Smooth muscle cell (in vitro differentiated cells): ENCODE measurements around the gene CFAP299. TPM values are rescaled to one million over a fixed set of nuclear protein-coding genes. Genes with fewer than 3 reads are reported as not detected.

Source experiments
- DNase-seq: peaks from one replicate; lab custom pipeline; 2025; ENCODE audit not compliant: unreplicated experiment; lab: John Stamatoyannopoulos, UW
- H2AFZ ChIP-seq: fragments of 200-600 bp; sonication (generic); 2 replicates; pipeline ENCODE4 v1.6.0; 2016; ENCODE audit warnings: antibody characterized with exemption, low read depth, mild to moderate bottlenecking
- H3F3A ChIP-seq: fragments of 200-600 bp; sonication (generic); 2 replicates; pipeline ENCODE4 v1.6.0; 2017; ENCODE audit warnings: antibody characterized with exemption, low read depth
- H3K27ac ChIP-seq: fragments of 200-600 bp; sonication (generic); 2 replicates; pipeline ENCODE4 v1.5.1; 2016; ENCODE audit warnings: low read depth, mild to moderate bottlenecking
- H3K27me3 ChIP-seq: fragments of 200-600 bp; sonication (generic); 2 replicates; pipeline ENCODE4 v1.6.1; 2016; ENCODE audit warnings: low read depth, mild to moderate bottlenecking
- H3K36me3 ChIP-seq: fragments of 200-600 bp; sonication (generic); 2 replicates; pipeline ENCODE4 v1.5.1; 2016; ENCODE audit warnings: low read depth
- H3K4me1 ChIP-seq: fragments of 200-600 bp; sonication (generic); 2 replicates; pipeline ENCODE4 v1.5.1; 2016; ENCODE audit warnings: low read depth
- H3K4me2 ChIP-seq: fragments of 200-600 bp; sonication (generic); 2 replicates; pipeline ENCODE4 v1.6.0; 2016; ENCODE audit warnings: mild to moderate bottlenecking
- H3K4me3 ChIP-seq: fragments of 200-600 bp; sonication (generic); 2 replicates; pipeline ENCODE4 v1.5.1; 2016; ENCODE audit warnings: mild to moderate bottlenecking
- H3K79me2 ChIP-seq: fragments of 200-600 bp; sonication (generic); 2 replicates; pipeline ENCODE4 v1.6.0; 2016; ENCODE audit warnings: low read depth, mild to moderate bottlenecking
- H3K9ac ChIP-seq: fragments of 200-600 bp; sonication (generic); 2 replicates; pipeline ENCODE4 v1.6.0; 2016; ENCODE audit warnings: low read depth
- H3K9me3 ChIP-seq: fragments of 200-600 bp; sonication (generic); replicated peaks from 2 replicates; pipeline ENCODE4 v1.5.1; 2016; ENCODE audit warnings: low read depth
- H4K20me1 ChIP-seq: fragments of 200-600 bp; sonication (generic); 2 replicates; pipeline ENCODE4 v1.6.0; 2016; ENCODE audit warnings: low read depth
- WGBS: methylation state at CpG from one replicate; pipeline ENCODE4 v1.1.7; 2016; ENCODE audit warnings: low lambda C conversion rate; 5-methylcytosine and 5-hydroxymethylcytosine counted together
- polyA plus RNA-seq: library from polyadenylated mRNA; unstranded; fragments of >200 nt; fragmentation: Nextera tagmentation; extraction: Ambion mirVana; gene quantifications from 2 replicates; pipeline ENCODE4 v1.2.1, GENCODE V29; 2016
- total RNA-seq: library from RNA; depleted of rRNA; stranded (reverse); fragments of >200 nt; gene quantifications from 2 replicates; pipeline ENCODE4 v1.2.3, GENCODE V29; 2014
- TF ChIP-seq, protein P1 (sequence below): fragments of 200-600 bp; sonication (generic); IDR thresholded peaks from 2 replicates; pipeline ENCODE4 v1.5.1; 2017; ENCODE audit warnings: borderline replicate concordance, mild to moderate bottlenecking, antibody characterized with exemption; ENCODE audit not compliant: insufficient read depth, poor library complexity, severe bottlenecking

The CFAP299 gene
- total and polyA plus RNA-seq, 2 experiments from 2014 or later = not detected

DNA sequence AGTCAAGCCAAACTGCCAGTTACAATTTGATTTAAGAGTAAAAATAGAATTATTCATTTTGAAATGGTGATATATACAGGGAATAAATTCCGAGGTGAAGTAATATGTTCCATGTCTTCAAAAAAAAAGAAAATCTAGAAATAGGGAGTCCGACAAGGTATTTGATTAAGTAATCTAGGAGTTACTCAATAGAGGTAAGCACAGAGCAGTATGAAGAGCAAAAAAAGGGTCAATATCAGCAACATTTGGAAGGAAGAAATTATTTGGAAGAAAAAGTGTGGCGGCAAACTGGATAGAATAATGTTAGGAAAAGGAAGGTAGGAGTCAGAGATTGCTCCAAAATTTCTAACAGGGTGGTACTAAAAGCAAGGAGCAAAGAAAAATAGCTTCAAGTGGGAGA lies 581.2 kb downstream of the CFAP299 start:
- no peak overlapping the region for H3K27ac ChIP-seq
- H3K9me3 ChIP-seq = no peaks in the 10 kb centered on the region
- H2AFZ ChIP-seq = no peak overlapping the region
- WGBS = 90% methylated on average over 3 of the region's 3 CpGs
- H3K4me1 ChIP-seq = no peaks in the 10 kb centered on the region
- H3F3A ChIP-seq = no peaks in the 10 kb centered on the region
- no peak overlapping the region for H3K9ac ChIP-seq
- H3K36me3 ChIP-seq = no peaks in the 10 kb centered on the region
- H3K27me3 ChIP-seq = no peaks in the 10 kb centered on the region
- no peaks in the 10 kb centered on the region for H3K79me2 ChIP-seq
- TF ChIP-seq, protein P1, sequence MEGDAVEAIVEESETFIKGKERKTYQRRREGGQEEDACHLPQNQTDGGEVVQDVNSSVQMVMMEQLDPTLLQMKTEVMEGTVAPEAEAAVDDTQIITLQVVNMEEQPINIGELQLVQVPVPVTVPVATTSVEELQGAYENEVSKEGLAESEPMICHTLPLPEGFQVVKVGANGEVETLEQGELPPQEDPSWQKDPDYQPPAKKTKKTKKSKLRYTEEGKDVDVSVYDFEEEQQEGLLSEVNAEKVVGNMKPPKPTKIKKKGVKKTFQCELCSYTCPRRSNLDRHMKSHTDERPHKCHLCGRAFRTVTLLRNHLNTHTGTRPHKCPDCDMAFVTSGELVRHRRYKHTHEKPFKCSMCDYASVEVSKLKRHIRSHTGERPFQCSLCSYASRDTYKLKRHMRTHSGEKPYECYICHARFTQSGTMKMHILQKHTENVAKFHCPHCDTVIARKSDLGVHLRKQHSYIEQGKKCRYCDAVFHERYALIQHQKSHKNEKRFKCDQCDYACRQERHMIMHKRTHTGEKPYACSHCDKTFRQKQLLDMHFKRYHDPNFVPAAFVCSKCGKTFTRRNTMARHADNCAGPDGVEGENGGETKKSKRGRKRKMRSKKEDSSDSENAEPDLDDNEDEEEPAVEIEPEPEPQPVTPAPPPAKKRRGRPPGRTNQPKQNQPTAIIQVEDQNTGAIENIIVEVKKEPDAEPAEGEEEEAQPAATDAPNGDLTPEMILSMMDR = no peak
- no peak for DNase-seq
- no peaks in the 10 kb centered on the region for H4K20me1 ChIP-seq
- no peak overlapping the region for H3K4me3 ChIP-seq
- H3K4me2 ChIP-seq = no peak overlapping the region

DNA sequence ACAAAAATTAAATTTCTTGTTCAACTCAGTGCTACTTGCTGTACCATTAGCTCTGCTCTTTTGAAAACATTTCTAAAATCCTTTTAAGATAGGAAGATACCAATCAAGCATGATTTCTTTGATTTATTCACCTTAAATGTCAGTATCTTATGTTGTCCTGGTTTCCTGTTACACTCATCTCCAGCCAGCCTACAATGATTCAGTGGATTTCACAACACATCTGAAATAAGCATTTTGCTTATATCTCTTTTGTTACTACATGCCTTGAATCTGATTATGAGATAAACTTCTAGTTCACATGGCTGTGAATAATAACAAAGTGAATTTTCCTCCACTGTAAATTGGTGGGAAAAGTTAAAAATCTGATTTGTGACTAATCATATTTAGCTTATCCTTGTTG lies 582.5 kb downstream of the CFAP299 start:
- no peak overlapping the region for H3K27ac ChIP-seq
- no peaks in the 10 kb centered on the region for H3K4me1 ChIP-seq
- H4K20me1 ChIP-seq = no peaks in the 10 kb centered on the region
- H3K9ac ChIP-seq = no peak overlapping the region
- H3K4me2 ChIP-seq = no peak overlapping the region
- H3K36me3 ChIP-seq = no peaks in the 10 kb centered on the region
- no peaks in the 10 kb centered on the region for H3K9me3 ChIP-seq
- H3K27me3 ChIP-seq = no peaks in the 10 kb centered on the region
- H3K4me3 ChIP-seq = no peak overlapping the region
- TF ChIP-seq, protein P1 = no peak
- no peak for DNase-seq
- H3K79me2 ChIP-seq = no peaks in the 10 kb centered on the region
- H2AFZ ChIP-seq = no peak overlapping the region
- no peaks in the 10 kb centered on the region for H3F3A ChIP-seq

DNA sequence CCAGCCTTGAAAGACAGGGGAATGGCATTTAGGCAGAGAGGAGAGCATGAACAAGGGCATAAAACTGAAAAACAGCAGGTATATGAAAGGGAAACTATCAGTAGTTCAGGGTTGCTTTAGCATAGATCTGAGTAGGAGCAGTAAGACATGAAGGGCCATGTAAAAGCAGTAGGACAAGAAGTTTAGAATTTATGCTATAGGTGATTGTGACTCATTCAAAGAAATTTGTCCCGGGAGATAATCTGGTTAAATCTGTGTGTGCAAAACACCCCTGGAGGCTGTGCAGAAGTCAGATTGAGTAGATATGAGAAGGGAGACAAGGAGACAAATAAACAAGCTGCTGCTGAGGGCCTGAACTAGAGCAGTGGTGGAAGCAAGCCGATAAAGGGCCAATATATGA lies 585.9 kb downstream of the CFAP299 start:
- no peaks in the 10 kb centered on the region for H3K79me2 ChIP-seq
- H3F3A ChIP-seq = no peaks in the 10 kb centered on the region
- no peaks in the 10 kb centered on the region for H3K9me3 ChIP-seq
- no peak overlapping the region for H3K9ac ChIP-seq
- no peak for DNase-seq
- no peaks in the 10 kb centered on the region for H3K27me3 ChIP-seq
- H3K4me1 ChIP-seq = no peaks in the 10 kb centered on the region
- 77% methylated on average over 2 of the region's 2 CpGs for WGBS
- H3K4me2 ChIP-seq = no peak overlapping the region
- H2AFZ ChIP-seq = no peak overlapping the region
- H3K4me3 ChIP-seq = no peak overlapping the region
- no peaks in the 10 kb centered on the region for H3K36me3 ChIP-seq
- TF ChIP-seq, protein P1 = no peak
- no peak overlapping the region for H3K27ac ChIP-seq
- no peaks in the 10 kb centered on the region for H4K20me1 ChIP-seq

DNA sequence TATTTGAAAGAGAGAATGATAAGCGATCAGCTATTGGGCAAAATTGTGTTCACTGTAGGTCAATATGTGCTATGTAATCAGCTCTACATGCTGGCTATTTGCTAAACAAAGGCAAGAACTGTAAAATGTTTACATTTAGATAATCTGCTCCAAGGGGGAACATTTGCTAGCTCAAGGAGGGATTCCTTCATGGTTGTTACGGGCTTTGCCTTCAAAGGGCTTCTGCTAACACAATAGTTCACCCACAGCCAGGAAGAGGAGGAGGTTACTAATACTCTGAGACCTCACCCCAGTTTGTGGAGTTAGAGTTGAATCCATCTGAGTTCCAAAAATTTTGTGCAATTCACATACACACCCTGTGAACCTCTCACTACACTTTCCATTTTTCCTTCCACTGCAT lies 587.4 kb downstream of the CFAP299 start:
- 69% methylated on average over 2 of the region's 2 CpGs for WGBS
- Histone ChIP-seq H3K79me2 (no peaks in the 10 kb centered on the region), H3K9ac (no peak overlapping the region), H3F3A (no peaks in the 10 kb centered on the region), H3K4me1 (no peaks in the 10 kb centered on the region), H3K4me3 (no peak overlapping the region), H3K36me3 (no peaks in the 10 kb centered on the region), H3K27ac (no peak overlapping the region), H4K20me1 (no peaks in the 10 kb centered on the region), H2AFZ (no peak overlapping the region), H3K27me3 (no peaks in the 10 kb centered on the region), H3K4me2 (no peak overlapping the region), H3K9me3 (no peaks in the 10 kb centered on the region)
- DNase-seq = no peak
- TF ChIP-seq, protein P1 = no peak
